GM19193 (cell line): ENCODE data around the gene CHD1.
A peak's percentile ranks its signal among the peaks of the same experiment; 100 is the strongest.

ENCODE experiments used
- POLR2A ChIP-seq: IDR thresholded peaks from 4 replicates; pipeline ENCODE4 v1.6.1; 2011; ENCODE audit not compliant: insufficient read depth, insufficient read length; ENCODE audit errors: extremely low read depth

The CHD1 gene

DNA sequence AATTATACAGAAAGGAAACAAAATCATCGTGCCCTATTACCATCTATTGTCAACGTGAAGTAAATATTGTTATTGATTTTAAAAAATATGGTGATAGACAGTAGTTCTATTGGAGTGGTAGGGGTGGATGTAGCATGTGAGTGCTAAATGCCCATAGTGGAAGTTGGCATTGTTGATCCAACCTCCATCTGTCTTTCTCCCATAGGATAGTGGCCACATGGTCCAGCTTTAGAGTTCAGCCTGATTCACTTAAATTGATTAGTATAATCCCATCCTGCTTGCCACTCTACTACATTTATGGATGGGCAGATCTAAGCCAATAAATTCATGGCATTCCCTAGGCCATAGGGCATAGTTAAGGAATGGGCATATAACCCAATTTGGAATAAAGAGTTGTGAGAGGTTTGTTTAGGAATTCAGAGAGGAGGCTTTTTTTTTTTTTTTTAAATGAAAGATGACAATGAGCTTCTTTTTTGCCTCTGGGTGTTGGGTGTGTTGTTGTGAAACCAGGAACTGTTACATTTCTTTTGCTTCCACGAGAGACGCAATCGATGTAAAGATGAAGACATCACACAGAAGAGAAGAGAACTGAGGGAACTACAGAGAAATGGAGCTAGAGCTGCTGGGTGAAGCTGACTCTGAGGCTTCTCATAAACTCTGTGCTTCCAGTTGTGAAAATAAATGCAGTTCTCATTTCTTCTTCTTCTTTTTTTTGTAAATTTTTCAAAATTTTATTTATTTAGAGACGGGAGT is 12.5 kb upstream of the CHD1 start:
- TF ChIP-seq POLR2A = no peak

DNA sequence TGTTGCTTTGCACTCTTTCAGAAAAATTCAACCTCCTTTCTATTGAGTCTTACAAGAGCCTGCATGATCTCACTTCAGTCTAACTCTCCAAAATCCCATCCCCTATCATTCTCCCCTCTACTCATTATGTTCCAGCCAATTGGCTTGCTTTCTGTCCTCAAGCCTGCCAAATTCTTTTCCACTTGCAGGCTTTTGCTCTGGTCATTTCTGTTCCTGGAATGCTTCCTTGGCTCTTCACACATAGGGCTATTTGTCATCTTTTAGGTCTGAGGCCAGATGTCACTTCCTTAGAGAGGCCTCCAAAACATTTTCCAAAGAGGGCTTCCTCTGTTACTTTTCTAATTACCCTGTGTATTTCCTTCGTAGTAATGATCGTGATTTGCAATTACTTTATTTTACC is 11.8 kb upstream of the CHD1 start:
- no peak for TF ChIP-seq POLR2A

DNA sequence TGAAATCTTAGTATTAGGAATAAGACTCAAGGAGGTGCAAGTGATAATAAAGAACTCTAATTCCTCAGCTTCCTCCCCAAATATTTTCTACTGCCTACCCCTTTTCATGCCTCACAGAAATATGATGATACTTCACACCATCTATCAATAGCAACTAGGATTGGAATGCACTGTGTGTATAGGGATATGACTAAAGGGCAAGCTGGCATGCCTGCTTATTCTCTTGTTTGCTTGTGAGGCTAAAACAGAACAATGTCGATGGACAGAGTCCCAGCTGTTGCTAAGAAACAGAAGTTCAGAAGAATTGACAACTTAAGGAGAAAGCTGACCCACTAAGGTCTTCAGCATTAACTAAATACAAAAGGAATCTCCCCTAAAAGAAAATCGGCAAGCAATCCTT is 9.7 kb upstream of the CHD1 start:
- TF ChIP-seq POLR2A = no peak

GRCh38 chr5:98936948-98937715 is 8.3 kb upstream of the CHD1 start:
- TF ChIP-seq POLR2A = no peak

DNA sequence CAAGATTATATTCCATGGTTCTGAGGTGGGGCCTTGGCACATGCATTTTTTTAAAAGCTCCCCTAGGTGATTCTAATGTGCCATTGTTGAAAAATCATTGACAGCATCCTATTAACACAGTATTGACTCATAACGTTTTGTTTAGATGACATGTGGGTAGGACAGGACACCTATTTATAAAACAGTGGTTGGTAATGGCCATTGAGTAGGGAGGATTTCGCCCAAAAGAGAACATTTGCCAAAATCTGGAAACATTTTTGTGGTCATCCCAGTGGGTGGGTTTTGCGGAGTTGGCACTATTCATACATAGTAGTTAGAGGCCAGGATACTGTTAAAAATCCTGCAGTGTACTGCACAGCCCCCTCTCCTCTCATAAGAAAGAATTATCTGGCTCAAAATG is 6.4 kb upstream of the CHD1 start:
- TF ChIP-seq POLR2A = no peak

DNA sequence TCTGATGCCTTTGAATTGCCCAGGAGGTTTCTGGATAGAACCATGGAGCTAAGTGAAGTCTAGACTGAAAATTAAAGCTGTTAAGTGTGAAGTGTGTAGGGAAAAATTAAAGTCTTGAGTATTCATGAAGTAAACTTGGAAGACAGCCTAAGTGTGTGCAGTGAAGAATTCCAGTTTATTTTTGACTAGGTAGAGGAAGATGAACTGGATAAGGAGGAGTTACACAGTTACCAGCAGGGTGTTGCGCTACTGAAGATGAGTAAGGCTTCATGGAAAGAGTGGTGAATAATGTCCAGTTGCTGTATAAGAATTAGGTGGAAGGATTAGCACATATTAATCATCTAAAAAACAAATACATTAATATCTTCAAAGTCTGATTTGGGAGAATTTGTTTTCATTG is 5.7 kb upstream of the CHD1 start:
- TF ChIP-seq POLR2A = no peak

DNA sequence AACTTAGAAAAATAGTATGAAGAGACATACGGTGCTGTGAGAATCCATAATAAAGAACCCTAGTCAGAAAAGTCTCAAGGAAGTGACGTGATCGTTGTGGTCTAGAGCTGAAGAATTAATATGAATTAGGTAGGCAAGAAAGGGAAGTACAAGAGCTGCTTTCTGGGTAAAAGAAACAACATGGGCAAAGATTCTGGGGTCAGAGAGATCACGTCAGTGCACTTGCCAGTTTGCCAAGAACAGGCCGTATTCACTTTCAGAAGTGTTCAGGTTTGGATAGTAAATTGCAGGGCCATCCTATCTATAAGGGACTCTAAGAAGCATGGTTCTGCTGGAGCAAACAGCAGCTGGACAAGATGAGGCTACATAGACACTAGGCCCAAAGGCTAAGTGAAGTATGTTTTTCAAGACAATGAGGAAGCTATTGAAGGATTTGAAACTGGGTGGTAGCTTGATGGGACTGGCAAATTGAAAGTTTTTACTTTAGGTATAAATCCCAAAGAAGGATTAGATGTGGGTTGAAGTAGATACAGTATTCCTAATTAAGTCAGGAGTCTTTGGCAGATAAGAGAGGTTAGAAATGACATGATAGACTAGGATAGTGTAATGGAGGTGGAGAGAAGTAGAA is 4.8 kb upstream of the CHD1 start:
- TF ChIP-seq POLR2A = no peak

DNA sequence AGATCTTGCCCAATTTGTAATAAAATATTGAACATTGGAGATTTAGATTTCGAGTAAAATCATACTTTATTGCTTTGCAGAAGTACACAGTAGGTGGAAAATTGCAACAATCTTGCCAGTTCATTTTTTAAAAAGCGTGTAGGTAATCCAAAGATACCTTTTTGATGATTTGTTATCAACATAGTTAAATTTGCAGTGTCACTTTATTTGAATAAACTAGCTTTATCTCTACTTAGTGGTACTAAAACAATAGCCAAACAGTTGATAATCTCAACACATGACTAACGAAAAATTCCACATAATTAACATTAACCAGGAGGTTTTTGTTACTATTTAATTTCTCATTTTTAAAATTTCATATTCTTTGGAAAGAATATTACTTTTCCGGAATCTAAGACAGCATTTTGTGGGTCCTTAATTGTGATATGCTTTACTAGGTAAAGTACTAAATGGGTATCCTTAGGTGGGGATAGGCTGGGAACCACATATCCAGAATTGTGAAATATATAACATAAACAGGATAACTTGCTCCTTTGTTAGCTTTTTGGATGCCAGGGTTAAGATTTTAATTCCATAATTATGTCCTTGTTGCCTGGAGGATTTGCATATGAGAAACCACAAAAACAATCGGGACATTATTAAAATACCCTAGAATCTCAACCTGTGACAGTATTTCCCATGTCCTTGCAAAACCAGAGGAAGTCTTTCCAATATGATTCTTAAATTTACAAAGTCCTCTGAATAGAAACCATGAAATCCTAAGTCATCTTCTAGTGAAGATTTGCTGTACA is 2.4 kb upstream of the CHD1 start:
- no peak for TF ChIP-seq POLR2A

GRCh38 chr5:98929710-98930298 is 997 bp upstream of the CHD1 start:
- no peak for TF ChIP-seq POLR2A

- no peak for TF ChIP-seq POLR2A
Observed at GRCh38 chr5:98927989-98928872, 576 bp downstream of the CHD1 start.

DNA sequence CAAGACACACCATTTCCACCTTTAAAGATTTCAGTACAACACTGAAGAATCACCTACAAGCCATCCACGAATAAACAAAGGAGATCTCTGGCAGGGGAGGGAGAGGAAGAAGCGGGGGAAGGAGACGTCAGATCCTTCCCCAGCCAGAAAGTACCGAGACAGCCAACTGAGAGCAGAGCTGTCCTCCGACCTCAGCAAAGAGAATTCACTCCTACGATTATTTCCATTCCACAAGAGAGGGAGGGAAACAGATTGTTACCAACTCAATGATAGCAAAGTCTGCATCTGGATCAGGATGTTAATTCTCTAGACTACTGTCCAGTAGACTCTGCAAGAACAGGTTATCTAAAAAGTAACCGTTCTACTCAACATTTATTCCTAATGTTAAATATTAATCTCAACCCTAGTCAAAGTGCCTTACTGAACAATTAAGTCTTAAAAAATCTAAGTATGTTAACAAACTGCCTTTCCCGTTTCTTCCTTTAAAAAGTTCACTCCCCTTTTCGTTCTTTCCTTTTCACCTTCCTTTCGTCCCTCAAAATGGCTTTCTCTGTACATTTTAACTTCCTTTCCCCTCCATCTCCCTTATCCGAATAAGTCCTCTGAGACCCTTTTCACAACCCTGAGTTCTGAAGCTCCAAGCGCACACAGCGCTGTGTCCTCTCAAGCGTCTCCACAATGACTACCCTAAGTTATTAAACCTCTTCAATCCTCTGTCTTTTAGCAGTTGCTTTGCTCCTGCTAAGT is 1.4 kb downstream of the CHD1 start:
- TF ChIP-seq POLR2A = peak; percentile 60

- TF ChIP-seq POLR2A = no peak
Observed at GRCh38 chr5:98923966-98924365, 4.8 kb downstream of the CHD1 start.

- TF ChIP-seq POLR2A = no peak
Observed at GRCh38 chr5:98921947-98922505, 6.8 kb downstream of the CHD1 start.
